ELF-1 (cell line): ENCODE measurements around the gene NUDCD3.
"Not testable (repeated sequence)": the region's sequence is repeated elsewhere in the genome, so short reads cannot be mapped to it uniquely, and the experiment has no call there.

Experiments used
- DNase-seq: peaks from one replicate; pipeline ENCODE4 v3.0.0-alpha.2; 2016; ENCODE audit warnings: low read depth, low spot score

Gene NUDCD3

DNA sequence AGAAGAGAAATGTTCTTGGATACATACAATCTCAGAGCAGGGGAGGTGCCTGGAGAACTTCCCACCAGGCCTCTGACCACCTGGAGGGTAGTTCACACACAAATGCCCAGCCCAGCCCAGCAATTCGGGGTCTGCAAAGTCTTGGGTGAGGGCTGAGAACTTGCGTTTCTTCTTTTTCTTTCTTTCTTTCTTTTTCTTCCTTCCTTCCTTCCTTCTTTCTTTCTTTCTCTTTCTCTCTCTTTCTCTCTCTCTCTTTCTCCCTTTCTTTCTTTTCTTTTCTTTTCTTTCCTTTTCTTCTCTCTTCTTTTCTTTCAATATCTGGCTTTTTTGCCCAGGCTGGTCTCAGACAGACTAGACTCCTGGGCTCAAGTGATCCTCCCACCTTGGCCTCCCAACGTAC lies 28.3 kb upstream of the NUDCD3 start:
- no peak for DNase-seq

DNA sequence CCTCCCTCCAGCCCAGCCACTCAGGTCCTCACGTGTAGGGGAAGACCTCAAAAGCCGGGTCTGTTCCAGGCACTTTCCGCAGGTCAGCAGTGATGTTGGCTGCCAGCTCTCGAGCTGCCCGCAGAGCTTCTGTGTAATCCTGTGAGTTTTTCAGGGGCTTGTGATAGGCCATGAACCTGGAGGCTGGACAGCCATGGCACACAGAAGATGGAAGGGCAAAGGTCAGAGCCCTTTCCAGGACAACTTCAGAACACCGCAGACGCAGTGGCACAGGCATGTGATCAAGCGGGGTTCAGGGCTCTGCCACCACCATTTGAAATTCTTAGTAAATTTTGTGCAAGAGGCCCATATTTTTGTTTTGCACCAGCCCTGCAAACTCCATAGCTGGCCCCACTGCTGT lies 26.7 kb upstream of the NUDCD3 start:
- DNase-seq: no peak

DNA sequence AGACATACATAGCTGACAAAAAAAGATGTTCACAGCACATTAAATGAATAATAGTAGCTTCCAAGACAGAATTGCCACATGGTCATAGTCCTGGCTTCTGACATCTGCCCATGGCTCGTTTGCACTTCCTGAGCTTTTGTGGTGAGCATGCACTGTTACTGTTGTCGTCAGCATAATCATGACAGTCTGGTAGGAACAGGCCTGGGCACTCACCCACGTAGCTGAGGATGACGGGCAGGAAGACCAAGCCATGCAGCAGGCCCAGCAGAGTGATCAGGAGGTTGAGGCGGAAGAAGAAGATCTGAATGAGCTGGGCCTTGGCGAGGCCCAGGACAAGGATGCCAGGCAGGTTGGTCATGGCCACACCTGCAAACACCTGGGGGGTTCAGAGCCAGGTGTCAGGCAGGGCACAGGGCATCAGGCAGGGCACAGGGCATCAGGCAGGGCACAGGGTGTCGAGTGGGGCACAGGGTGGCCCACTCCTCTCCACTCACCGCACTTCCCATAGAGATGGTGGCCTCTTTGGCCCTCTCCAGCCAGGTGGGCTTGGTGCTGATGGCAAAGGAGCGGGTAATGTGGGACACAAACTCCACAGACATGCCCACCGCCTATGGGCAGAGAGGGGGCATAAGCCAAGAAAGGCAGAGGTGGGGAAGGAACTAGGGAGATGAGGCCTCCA lies 25.3 kb upstream of the NUDCD3 start:
- no peak for DNase-seq

DNA sequence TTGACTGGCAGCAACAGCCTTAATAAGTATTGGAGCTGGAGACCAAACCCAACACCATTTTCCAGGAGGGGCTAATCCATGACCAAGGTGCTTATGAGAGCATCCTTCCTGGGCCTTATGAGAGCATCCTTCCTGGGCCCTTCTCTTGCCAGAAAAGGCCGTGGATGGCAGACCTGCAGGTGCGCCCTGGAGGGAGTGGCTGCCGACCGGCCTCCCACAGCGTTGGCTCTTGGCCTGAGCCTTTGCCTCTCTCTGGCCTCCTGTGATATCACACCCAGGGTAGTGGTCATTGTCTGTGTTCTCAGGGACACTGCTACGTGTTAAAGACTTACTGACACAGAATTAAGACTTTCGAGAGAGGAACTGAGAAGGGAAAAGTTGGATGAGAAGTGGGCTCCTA lies 22.3 kb upstream of the NUDCD3 start:
- no peak for DNase-seq

DNA sequence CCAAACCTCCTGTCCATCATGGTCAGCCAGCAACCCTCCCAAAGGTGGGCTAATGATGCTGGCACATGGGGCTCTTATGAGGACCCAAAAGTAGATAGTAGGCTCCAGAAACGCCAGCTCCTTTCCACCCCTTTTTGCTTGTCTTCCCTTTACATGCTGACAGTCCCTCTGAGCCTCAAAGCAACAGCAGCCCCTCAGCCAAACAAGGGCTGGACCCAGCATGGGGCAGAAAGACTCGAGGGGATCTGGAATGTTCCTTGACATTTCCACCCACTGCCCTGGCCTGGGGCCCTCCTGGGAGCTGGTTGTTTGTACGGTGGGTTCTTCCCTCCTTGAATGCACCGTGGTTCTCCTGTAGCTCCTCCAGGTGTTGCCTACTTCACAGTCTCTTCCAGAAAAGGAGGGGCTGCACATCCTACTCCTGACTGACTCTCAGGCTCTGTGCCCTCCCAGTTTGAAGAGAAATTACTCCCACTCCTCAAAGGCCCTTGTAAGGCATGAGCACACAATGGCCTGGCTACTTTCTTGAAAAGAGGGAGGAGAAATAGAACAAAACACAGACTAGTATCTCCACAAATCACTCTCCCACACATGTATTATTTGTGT lies 21.5 kb upstream of the NUDCD3 start:
- DNase-seq: peak; percentile 5

GRCh38 chr7:44511236-44511635 lies 20.8 kb upstream of the NUDCD3 start:
- no peak for DNase-seq

DNA sequence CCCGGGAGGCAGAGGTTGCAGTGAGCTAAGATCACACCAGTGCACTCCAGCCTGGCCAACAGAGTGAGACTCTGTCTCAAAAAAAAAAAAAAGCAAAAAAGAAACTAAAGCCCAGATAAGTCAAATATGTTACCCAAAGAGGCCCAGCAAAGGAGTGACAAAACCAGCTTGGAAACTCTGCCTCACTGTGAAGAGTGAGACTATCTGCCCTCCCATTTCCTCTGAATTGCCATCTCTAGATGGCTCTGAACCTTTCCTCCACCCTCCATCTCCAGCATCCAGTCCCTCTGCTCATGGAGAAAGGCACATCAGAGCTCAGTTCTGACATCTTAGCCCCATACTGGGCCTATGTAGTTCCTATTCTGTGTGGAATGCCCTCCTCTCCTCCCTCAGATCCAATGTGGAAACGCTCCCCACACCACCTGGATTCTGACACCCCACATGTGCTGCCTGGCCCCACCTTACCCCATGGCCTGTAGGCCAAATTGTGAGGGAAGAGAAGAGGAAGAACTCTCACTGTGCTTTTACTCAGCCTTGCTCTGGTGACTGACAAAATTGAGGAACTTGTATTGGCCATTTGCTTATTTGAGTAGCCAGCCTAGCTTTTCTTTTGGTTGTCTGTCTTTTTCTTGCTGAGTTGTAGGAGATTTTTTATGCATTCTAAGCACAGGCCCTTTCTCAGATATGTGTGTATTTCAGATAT lies 18.0 kb upstream of the NUDCD3 start:
- DNase-seq: no peak

- not testable (repeated sequence) for DNase-seq
Observed at GRCh38 chr7:44506592-44507288, 16.3 kb upstream of the NUDCD3 start.

- no peak for DNase-seq
Observed at GRCh38 chr7:44505595-44505994, 15.1 kb upstream of the NUDCD3 start.

DNA sequence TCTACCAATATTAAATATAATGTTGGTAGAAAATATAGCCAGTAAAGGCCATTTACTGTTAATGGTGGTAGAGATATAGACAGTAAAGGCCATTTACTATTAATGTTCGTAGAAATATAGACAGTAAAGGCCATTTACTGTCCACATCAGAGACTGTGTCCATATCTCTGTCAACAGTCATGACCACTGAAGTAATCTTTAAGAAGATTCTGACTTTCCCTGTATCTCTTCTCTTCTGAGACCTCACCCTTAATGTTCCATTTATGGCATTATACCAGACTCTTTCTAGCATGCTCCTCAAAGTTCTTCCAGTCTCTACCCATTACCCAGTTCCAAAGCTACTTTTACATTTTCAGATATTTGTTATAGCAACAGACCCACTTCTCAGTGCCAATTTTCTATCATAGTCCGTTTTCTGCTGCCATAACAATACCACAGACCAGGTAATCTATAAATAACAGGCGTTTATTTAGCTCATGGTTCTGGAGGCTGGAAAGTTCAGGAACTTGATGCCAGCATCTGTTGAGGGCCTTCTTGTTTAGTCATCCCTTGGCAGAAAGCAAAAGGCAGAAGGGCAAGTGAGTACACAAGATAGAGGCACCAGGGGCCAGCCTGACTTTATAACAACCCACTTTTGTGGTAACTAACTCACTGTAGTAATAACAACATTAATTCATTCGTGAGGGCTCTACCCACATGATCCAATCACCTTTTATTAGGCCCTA lies 7.9 kb upstream of the NUDCD3 start:
- DNase-seq: no peak

DNA sequence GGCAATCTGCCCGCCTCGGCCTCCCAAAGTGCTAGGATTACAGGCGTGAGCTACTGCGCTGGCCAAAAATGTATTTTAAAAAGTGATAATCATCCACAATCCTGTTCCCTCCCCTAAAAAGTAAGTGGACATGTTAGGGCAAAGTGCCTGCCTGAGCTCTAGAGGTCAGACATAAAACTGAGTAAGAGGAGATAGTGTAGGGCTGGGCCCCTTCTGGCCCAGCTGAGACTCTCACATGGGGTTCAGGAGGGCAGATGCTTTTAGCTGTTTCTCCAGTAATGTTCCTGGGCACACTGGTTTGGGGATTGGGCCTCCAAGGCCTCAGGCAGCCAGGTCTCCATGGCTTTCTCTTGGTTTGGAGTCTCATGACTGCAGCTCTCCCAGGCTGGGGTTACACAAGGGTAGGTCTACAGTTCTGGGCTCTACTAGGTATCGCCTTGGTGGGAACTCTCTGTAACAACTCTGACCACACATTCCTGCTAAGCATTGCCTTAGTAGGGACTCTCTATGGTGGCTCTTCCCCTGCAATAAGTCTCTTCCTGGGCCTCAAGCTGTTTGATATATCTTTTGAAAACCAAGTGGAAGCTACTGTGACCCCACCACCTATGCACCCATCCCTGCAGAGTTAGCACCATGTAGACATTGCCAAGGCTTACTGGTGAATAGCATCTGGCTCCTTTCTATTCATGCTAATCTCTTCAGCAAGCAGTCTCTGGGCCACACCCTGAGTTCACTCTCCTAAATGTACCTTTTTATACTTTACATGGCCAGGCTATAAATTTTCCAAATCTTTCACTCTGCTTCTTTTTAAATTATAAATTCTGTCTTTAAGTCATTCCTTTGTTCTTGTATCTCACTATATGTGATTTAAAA lies 6.9 kb upstream of the NUDCD3 start:
- DNase-seq: no peak

DNA sequence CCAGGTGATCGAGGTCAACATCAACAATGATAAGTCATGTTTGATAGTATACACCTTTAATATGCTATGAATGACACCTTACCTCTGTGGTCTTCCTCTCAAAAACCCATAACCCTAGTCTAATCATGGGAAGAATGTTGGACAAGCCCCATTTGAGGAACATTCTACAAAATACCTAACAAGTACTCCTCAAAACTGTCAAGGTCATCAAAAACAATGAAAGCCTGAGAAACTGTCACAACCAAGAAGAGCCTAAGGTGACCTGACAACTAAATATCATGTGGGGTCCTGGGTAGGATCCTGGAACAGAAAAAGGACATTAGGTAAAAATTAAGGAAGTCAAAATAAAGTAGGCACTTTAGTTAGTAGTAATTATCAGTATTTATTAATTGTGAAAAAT lies 5.9 kb upstream of the NUDCD3 start:
- no peak for DNase-seq

DNA sequence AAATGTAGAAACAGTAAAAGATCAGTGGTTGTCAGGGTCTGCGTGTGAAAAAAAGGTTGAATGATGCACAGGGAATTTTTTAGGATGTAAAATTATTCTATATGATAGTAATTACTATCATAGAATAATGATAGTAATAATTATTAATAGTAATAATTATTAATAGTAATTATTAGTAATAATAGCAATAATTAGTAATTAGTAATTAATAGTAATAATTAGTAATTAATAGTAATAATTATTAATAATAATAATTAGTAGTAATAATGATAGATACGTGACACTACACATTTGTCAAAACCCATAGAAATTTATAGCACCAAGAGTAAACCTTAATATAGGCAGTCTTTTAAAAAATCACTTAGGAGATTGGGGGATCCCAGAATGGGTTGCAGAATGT lies 4.5 kb upstream of the NUDCD3 start:
- no peak for DNase-seq

DNA sequence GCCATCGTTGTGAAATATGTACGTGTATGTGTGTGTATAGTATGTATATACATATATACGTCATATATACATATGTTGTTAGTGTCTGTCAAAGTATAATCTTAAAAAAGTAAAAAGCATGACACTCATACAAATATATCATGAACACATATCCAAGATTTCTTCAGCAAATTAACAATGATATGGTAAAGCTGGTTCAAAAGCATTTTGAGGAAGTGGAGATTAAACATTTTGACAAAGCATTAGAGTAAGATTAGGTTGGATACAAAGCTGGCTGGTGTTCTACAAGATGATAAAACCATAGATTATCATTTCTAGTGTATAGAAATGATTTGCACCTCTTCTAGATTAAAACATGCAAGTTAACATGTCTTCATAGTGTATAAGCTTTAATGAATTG lies 771 bp upstream of the NUDCD3 start:
- no peak for DNase-seq

- no peak for DNase-seq
Observed at GRCh38 chr7:44489955-44490350, 505 bp downstream of the NUDCD3 start.

DNA sequence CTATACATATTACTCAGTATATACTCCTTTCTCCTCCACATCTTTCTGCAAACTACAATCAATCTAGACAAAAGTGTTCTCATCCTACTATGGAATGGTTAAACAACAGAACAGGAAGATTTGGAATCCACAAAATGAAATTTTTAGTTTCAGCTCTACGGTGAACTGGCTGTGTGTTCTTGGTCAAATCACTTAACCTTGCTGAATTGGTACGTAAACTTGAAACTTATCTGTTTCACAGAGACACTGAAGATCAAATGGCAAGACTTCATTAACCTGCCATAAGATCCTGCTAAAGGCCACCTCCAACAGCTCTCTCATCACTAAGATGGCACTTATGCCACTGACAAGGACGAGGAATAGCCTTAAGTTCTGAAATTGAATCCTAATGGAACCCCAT lies 1.5 kb downstream of the NUDCD3 start:
- DNase-seq: no peak

- DNase-seq: no peak
Observed at GRCh38 chr7:44486693-44487092, 3.8 kb downstream of the NUDCD3 start.

- no peak for DNase-seq
Observed at GRCh38 chr7:44486001-44486400, 4.5 kb downstream of the NUDCD3 start.

GRCh38 chr7:44484482-44485313 lies 5.8 kb downstream of the NUDCD3 start:
- no peak for DNase-seq
